Lower leg skin (tissue), 4 donors: Measurements from ENCODE around the gene MTUS2. TPM values are rescaled to one million over a fixed set of nuclear protein-coding genes. Genes with fewer than 3 reads are reported as not detected.

ENCODE experiments used
- DNase-seq, 2 donors: peaks; one replicate each; pipeline ENCODE4 v3.0.0-alpha.2; 2019; ENCODE audit warnings: low spot score in 2 of 2
- H3K4me3 ChIP-seq: fragments of 200-600 bp; sonication (generic); 2 replicates; pipeline ENCODE4 v1.5.1; 2017; ENCODE audit warnings: mild to moderate bottlenecking, low read depth; ENCODE audit not compliant: poor library complexity, severe bottlenecking
- CTCF ChIP-seq, 3 donors: fragments of 450-650 bp; IDR thresholded peaks; one replicate each; pipeline ENCODE4 v1.5.1; 2016; ENCODE audit warnings: antibody characterized with exemption in 3 of 3, mild to moderate bottlenecking in 3 of 3, moderate library complexity in 2 of 3
- POLR2A ChIP-seq, 2 donors: fragments of 450-650 bp; IDR thresholded peaks; one replicate each; pipeline ENCODE4 v1.6.1; 2016 to 2017; ENCODE audit warnings: antibody characterized with exemption in 2 of 2, mild to moderate bottlenecking in 1 of 2, moderate library complexity in 1 of 2
- WGBS, 2 donors: methylation state at CpG; one replicate each; pipeline ENCODE4 v1.1.5; 2018; 5-methylcytosine and 5-hydroxymethylcytosine counted together
- intact Hi-C: fragments of 100-400 bp; cut with DNase I; formaldehyde crosslinking; loops from one replicate; pipeline ENCODE4 v1.15.0; 2023; ENCODE audit warnings: low total_unique reads
- total RNA-seq, 4 donors: library from RNA; depleted of rRNA; stranded (reverse); fragments of >200 nt; gene quantifications; one replicate each; pipeline ENCODE4 v1.1.0, GENCODE V29; 2016

Gene MTUS2
- total RNA-seq, 4 donors from 2014 or later, result 0.13 to 1.9 TPM; not detected in 2

- H3K4me3 ChIP-seq, result no peak overlapping the region
Measured at GRCh38 chr13:29451976-29452375, 631.8 kb downstream of the MTUS2 start.

GRCh38 chr13:29452773-29453616 lies 632.9 kb downstream of the MTUS2 start:
- WGBS, 2 donors, result 65 to 67% methylated on average over 4 of the region's 4 CpGs
- DNase-seq, result no peak
- TF ChIP-seq CTCF (IDR thresholded peaks at IDR 0.05) (no peak), POLR2A (IDR thresholded peaks at IDR 0.05) (no peak)
- H3K4me3 ChIP-seq, result no peak overlapping the region
- intact Hi-C loops, result no loop called here

More at GRCh38 chr13:29451976-29452375, 631.8 kb downstream of the MTUS2 start:
- no peak for TF ChIP-seq POLR2A (IDR thresholded peaks at IDR 0.05)
- TF ChIP-seq CTCF (IDR thresholded peaks at IDR 0.05), result no peak
- 88 to 94% methylated on average over 2 of the region's 2 CpGs for WGBS, 2 donors
- intact Hi-C loops, result no loop called here
- no peak for DNase-seq

- no peak for TF ChIP-seq POLR2A (IDR thresholded peaks at IDR 0.05)
- no peak overlapping the region for H3K4me3 ChIP-seq
- DNase-seq, result no peak
- intact Hi-C loops, result no loop called here
- WGBS, 2 donors, result 59 to 70% methylated on average over 1 of the region's 1 CpG
Measured at GRCh38 chr13:29453617-29454011, 633.5 kb downstream of the MTUS2 start.

- intact Hi-C loops, result no loop called here
- 66 to 76% methylated on average over 6 of the region's 6 CpGs for WGBS, 2 donors
- TF ChIP-seq CTCF (IDR thresholded peaks at IDR 0.05) (no peak), POLR2A (IDR thresholded peaks at IDR 0.05) (no peak)
- DNase-seq, result no peak
- no peak overlapping the region for H3K4me3 ChIP-seq
Measured at GRCh38 chr13:29454931-29455481, 634.9 kb downstream of the MTUS2 start.

GRCh38 chr13:29456419-29456818 lies 636.3 kb downstream of the MTUS2 start:
- no peak for DNase-seq
- TF ChIP-seq POLR2A (IDR thresholded peaks at IDR 0.05) (no peak), CTCF (IDR thresholded peaks at IDR 0.05) (no peak)
- WGBS, 2 donors, result 85 to 90% methylated on average over 1 of the region's 1 CpG
- intact Hi-C loops, result no loop called here
- no peak overlapping the region for H3K4me3 ChIP-seq

GRCh38 chr13:29457299-29457698 lies 637.2 kb downstream of the MTUS2 start:
- TF ChIP-seq POLR2A (IDR thresholded peaks at IDR 0.05), result no peak
- no peak for DNase-seq
- intact Hi-C loops, result no loop called here
- H3K4me3 ChIP-seq, result no peak overlapping the region
